NCI-H1048 (cell line): ENCODE data around the gene TMSB15C.

Experiments
- DNase-seq: peaks from one replicate; lab custom pipeline; 2025; lab: John Stamatoyannopoulos, UW

TMSB15C gene

GRCh38 chrX:104045642-104046041, 30.4 kb downstream of the TMSB15C start:
- no peak for DNase-seq

GRCh38 chrX:104041003-104041402, 35.0 kb downstream of the TMSB15C start:
- no peak for DNase-seq

GRCh38 chrX:104039689-104040505, 36.1 kb downstream of the TMSB15C start, which contains the start of gene H2BW2:
Gene H2BW2 (plus strand): TSS chrX:104039956. CDS start chrX:104039995, 39 bp downstream.
- DNase-seq, result no peak
